HG03039 (cell line): Measurements from ENCODE around the gene HINT2.

Experiments used
- ATAC-seq: cut with Tn5 transposase; IDR thresholded peaks from one replicate; pipeline ENCODE4 v1.9.1; 2021; ENCODE audit warnings: mild to moderate bottlenecking, moderate library complexity; ENCODE audit not compliant: unreplicated experiment

The HINT2 gene

GRCh38 chr9:35814841-35815543, at the start of gene HINT2:
Gene HINT2, minus strand, starts transcription at chr9:35815042. Its CDS starts 63 bp downstream, at chr9:35814979.
- peak; percentile 64 for ATAC-seq

- no peak for ATAC-seq
Observed at GRCh38 chr9:35863583-35863982, 48.7 kb upstream of the HINT2 start.

DNA sequence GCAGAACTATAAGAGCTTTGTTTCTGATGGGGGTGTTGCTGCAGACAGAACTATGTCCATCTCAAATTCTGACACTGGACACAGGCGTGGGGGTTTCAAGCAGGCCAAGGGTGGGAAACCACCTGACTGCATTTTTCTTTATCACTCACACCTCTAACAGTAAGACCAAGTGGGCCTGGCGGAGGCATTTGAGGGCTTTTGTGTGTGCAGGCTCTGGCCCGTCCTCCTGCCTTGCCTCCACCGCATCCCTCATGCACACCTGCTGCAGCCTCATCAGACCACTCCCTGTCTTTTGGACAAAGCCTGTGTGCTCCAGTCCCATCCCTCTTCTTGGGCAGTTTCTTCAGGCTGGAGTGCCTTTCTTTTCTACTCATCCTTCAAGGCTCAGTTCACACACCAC, 47.5 kb upstream of the HINT2 start:
- no peak for ATAC-seq

DNA sequence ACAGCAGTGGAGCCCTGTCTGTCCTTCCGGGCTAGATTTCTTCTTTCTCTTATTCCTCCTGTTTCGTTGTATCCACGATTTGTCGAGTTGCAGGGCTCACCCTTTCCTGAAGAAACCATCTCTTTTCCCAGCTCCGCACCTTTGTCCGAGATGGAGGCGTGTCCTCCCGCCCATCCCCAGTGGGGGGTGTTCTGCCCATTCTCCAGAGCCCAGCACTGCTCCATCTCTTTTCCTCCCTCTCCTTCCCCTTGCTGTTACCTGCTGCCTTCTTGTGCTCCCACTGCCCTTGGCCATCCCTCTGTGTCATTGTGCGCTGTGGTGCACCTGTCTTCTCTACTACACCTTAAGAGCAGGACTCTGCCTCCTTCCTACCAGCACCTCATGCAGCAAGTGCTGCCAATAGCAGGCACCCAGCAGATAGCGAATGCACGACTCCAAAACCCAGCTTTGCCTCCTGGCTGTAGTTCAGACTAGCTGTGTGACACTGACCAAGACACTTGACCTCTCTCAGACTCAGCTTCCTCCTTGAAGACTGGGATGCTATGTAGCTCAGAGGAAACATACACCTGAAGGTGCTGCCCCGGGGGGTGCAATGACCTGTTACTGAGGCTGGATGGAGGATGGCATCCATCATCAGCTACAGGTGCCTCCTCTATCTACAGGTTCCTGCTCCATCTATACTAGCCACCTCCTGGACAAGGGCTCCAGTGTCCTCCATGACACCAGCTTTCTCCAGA, 46.5 kb upstream of the HINT2 start:
- ATAC-seq, result no peak

DNA sequence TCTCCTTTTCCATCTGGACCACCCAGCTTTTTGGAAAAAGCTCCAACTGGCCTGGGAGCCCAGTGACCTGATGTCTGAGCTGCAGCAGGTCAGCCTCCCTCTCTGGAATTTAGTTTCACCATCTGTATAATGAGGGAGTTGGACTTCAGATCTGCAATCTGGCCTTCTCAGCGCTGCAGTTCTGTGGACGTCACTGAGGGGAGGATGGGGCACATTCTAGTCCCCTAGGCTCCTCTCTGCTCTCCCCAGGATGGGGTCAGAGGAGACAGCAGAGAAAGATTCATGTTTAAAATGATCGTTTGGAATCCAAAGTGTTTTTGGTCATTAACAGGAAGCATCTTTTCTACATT, 45.1 kb upstream of the HINT2 start:
- ATAC-seq, result no peak

GRCh38 chr9:35859310-35859989, 44.6 kb upstream of the HINT2 start:
- no peak for ATAC-seq

DNA sequence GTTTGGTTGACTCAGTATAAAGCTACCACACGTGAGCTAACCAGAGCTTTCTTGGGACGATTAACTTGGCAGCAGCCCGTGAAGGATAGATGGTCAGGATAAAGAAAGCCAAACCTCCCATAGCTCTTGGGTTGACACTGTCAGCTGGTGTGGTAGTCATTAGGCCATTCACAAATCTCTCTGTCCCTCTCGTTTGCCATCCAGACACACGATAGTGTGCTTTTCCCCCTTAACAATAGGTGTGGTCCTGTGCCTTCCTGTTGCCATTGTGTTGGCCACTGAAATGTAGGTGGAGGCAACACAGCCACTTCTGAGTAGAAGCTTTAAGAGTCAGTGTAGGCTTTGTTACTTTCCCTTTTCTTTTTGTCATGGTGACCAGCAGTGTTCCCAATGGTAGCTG, 43.6 kb upstream of the HINT2 start:
- ATAC-seq, result no peak

GRCh38 chr9:35856882-35857281, 42.0 kb upstream of the HINT2 start:
- ATAC-seq, result no peak

GRCh38 chr9:35856206-35856605, 41.4 kb upstream of the HINT2 start:
- no peak for ATAC-seq

DNA sequence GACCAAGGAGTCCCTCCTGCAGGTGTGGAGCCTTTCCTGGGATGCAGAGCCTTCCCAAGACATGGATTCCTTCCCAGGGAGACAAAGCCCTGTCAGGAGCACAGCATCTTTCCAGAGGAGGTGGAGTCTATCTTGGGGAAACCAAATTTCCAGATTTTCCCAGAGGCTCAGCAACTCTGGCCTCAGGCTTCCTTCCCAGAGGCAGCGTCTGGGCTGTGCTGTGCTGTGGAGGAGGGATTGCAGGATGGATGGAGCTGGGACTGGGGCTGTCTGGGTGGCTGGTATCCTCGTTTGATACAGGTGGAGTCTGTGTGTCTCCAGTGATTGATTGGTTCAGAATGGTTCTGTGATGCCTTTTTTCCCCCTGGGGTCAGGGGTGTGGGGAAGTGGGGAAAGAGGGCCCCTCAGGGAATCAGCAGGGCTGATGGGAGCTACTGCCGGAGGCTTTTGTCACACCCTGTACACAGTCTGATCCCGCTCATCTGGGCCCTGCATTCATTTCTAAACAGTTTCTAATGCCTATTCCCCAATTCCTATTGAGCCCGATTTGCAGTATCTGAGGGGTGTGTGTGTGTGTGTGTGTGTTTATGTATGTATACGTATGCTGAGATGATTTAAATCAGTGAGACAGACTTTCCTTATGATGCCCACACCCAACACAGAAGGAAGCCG, 39.4 kb upstream of the HINT2 start:
- ATAC-seq, result no peak

- no peak for ATAC-seq
Observed at GRCh38 chr9:35852876-35853865, 38.3 kb upstream of the HINT2 start.

DNA sequence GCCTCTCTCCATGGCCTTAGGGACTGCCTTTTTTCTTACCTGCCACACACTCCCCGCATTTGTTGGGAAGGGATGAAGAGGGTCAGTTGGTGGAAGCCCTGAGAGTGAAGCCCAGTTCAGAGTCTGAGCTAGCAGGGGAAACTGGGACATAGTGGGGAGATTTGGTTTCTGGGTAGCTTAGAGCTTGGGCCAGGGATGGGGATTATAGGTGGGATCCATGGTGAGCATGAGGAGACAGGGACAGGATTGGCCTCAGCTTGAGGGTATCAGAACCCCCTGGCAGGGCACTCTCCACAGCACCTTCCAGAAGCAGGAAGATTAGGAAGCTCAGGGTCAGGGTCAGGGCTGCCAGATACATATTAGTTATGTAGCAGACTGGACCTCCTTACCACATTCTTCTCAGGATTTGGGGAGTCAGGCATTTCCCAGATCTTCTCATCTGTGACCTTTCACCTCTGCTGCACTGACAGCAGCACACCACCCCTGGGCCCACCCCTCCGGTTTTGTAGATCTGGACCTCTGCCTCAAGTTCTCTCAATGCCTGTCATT, 37.5 kb upstream of the HINT2 start:
- ATAC-seq, result no peak

- ATAC-seq, result peak; percentile 82
Observed at GRCh38 chr9:35847792-35848572, 33.1 kb upstream of the HINT2 start.

DNA sequence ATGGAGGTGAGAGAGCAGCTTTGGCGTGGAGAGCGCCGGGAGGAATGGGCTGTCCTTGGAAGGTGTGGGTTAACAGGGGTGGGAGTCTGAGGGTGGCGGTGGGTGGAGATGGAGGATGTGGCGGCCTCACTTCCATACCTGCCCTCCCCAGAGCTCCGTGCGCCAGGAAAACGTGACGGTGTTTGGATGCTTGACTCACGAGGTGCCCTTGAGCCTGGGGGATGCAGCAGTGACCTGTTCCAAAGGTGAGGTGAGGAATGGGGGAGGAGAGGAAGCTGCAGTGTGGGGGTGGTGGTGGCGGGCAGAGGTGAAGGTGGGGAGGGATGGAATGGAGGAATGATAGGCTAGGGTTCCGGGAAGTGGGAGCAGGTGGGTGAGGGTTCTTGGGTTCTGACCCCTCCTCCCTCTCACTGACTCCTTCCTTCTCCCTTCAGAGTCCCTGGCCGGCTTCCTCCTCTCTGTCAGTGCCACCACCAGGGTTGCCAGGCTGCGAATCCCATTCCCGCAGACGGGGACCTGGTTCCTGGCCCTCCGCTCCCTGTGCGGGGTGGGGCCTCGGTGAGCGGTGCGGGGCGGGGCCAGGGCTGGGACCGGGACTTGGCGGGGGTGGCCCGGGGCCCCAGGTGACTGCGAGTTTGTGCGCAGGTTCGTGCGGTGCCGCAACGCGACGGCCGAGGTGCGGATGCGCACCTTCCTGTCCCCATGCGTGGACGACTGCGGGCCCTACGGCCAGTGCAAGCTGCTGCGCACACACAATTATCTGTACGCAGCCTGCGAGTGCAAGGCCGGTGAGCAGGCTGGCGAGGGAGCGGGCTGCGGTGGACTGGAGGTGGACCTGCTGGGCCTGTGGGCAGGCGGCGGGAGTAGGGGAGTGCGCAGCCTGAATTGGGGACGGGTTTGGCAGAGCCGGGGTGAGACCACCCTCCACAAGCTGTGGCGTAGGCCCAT, 31.3 kb upstream of the HINT2 start:
- no peak for ATAC-seq

DNA sequence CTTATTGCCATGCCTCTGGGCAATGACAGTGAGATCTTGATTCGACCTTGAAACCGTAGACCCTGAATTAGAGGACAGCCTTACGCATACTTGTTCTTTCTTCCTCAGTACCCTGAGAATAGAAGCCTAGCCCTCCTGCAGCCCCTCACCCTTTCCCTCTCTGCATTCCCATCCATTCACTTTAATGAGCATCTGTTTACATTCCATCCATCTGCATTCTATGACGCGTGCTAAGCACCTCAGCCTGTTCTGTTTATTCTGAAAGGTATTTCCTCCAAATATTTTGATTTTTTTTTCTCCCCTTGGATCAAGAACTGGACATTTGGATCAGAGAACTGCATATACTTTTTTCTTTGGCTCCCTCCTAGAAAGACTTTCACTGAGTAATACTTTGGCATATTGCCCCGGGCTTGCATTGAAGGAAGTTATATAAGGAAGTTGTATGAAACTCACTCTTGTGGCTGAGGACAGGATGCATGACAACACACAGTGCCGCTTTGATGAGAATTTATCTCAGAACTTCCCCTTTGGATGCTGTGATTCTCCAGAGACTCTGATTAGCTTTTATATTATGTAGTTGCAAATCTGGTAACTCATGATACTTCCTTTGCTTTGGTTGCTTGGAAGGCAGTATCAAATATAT, 29.9 kb upstream of the HINT2 start:
- no peak for ATAC-seq

DNA sequence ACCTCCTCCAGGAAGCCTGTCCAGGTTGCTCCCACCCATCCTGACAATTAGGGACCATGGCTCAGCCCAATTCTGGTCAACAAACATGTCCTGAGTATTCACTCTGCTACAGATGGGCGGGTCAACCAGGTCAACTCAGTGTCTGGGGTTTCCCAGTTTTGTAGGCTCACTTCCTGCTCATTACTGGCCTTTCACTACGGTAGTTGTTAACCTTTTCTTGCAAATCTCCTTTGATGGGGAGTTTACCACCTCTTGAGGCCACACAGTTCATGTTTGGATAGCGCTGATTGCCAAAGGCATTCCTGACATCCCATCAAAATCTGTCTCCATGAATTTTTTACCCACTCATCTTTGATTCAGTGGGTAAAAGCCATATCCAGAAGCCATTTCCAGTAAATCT, 28.0 kb upstream of the HINT2 start:
- ATAC-seq, result peak; percentile 64

GRCh38 chr9:35842020-35842745, 27.3 kb upstream of the HINT2 start:
- ATAC-seq, result no peak
